ENCODE measurements around the gene HS3ST5.

- TF ChIP-seq EZH2 (IDR thresholded peaks at IDR 0.05; ENCODE audit: insufficient read depth, poor library complexity, severe bottlenecking) (no peak), EZH2phosphoT487 (IDR thresholded peaks at IDR 0.05; ENCODE audit: insufficient read depth, low read depth) (no peak)
Observed at GRCh38 chr6:114158838-114159694, 183.8 kb downstream of the HS3ST5 start.

All from GM23248 (cell line).